ENCODE measurements around the gene SNRNP27.

- TF ChIP-seq CTCF (conservative IDR thresholded peaks at IDR 0.05) (no peak), ZFX (IDR thresholded peaks at IDR 0.05) (no peak)
Observed at GRCh38 chr2:69902213-69902922, 8.6 kb downstream of the SNRNP27 start.

Data from C4-2B (cell line).